ENCODE measurements around the gene PGM1. TPM values are rescaled to one million over a fixed set of nuclear protein-coding genes. Genes with fewer than 3 reads are reported as not detected.

PGM1 gene
- polyA plus RNA-seq, 3 donors, result 30.4 to 33.3 (median 32.4) TPM

- DNase-seq (ENCODE audit: extremely low read depth in 1 of 11, low read depth in 9 of 11, low spot score in 4 of 11), result no peak
Measured at GRCh38 chr1:63675420-63675931, 82.3 kb downstream of the PGM1 start.

- no peak for DNase-seq (ENCODE audit: extremely low read depth in 1 of 11, low read depth in 9 of 11, low spot score in 4 of 11)
Measured at GRCh38 chr1:63677497-63677896, 84.3 kb downstream of the PGM1 start.

- no peak for DNase-seq (ENCODE audit: extremely low read depth in 1 of 11, low read depth in 9 of 11, low spot score in 4 of 11)
Measured at GRCh38 chr1:63678200-63678599, 85.0 kb downstream of the PGM1 start.

GRCh38 chr1:63679076-63679475, 85.9 kb downstream of the PGM1 start:
- no peak for DNase-seq (ENCODE audit: extremely low read depth in 1 of 11, low read depth in 9 of 11, low spot score in 4 of 11)

GRCh38 chr1:63679589-63679988, 86.4 kb downstream of the PGM1 start:
- DNase-seq (ENCODE audit: extremely low read depth in 1 of 11, low read depth in 9 of 11, low spot score in 4 of 11), result no peak

GRCh38 chr1:63682936-63683335, 89.7 kb downstream of the PGM1 start:
- DNase-seq (ENCODE audit: extremely low read depth in 1 of 11, low read depth in 9 of 11, low spot score in 4 of 11), result no peak

GRCh38 chr1:63683759-63684158, 90.5 kb downstream of the PGM1 start:
- DNase-seq (ENCODE audit: extremely low read depth in 1 of 11, low read depth in 9 of 11, low spot score in 4 of 11), result no peak

- no peak for DNase-seq (ENCODE audit: extremely low read depth in 1 of 11, low read depth in 9 of 11, low spot score in 4 of 11)
Measured at GRCh38 chr1:63686696-63687095, 93.5 kb downstream of the PGM1 start.

- DNase-seq (ENCODE audit: extremely low read depth in 1 of 11, low read depth in 9 of 11, low spot score in 4 of 11), result no peak
Measured at GRCh38 chr1:63688302-63688890, 95.2 kb downstream of the PGM1 start.

GRCh38 chr1:63690966-63691700, 97.9 kb downstream of the PGM1 start:
- DNase-seq (ENCODE audit: extremely low read depth in 1 of 11, low read depth in 9 of 11, low spot score in 4 of 11), result no peak

- peak; percentile 68 to 93 (median 84) for DNase-seq (ENCODE audit: extremely low read depth in 1 of 11, low read depth in 9 of 11, low spot score in 4 of 11)
Measured at GRCh38 chr1:63691701-63692425, 98.7 kb downstream of the PGM1 start.

GRCh38 chr1:63693944-63694571, 100.8 kb downstream of the PGM1 start:
- no peak for DNase-seq (ENCODE audit: extremely low read depth in 1 of 11, low read depth in 9 of 11, low spot score in 4 of 11)

- DNase-seq (ENCODE audit: extremely low read depth in 1 of 11, low read depth in 9 of 11, low spot score in 4 of 11), result no peak
Measured at GRCh38 chr1:63698001-63698838, 105.0 kb downstream of the PGM1 start.

GRCh38 chr1:63701187-63701586, 108.0 kb downstream of the PGM1 start:
- DNase-seq (ENCODE audit: extremely low read depth in 1 of 11, low read depth in 9 of 11, low spot score in 4 of 11), result no peak

- DNase-seq (ENCODE audit: extremely low read depth in 1 of 11, low read depth in 9 of 11, low spot score in 4 of 11), result no peak
Measured at GRCh38 chr1:63703701-63704107, 110.5 kb downstream of the PGM1 start.

GRCh38 chr1:63704443-63704842, 111.2 kb downstream of the PGM1 start:
- no peak for DNase-seq (ENCODE audit: extremely low read depth in 1 of 11, low read depth in 9 of 11, low spot score in 4 of 11)

- no peak for DNase-seq (ENCODE audit: extremely low read depth in 1 of 11, low read depth in 9 of 11, low spot score in 4 of 11)
Measured at GRCh38 chr1:63705078-63705477, 111.9 kb downstream of the PGM1 start.

- DNase-seq (ENCODE audit: extremely low read depth in 1 of 11, low read depth in 9 of 11, low spot score in 4 of 11), result no peak
Measured at GRCh38 chr1:63709267-63709828, 116.1 kb downstream of the PGM1 start.
